ENCODE results near the gene ADAM12.

The ADAM12 gene

DNA sequence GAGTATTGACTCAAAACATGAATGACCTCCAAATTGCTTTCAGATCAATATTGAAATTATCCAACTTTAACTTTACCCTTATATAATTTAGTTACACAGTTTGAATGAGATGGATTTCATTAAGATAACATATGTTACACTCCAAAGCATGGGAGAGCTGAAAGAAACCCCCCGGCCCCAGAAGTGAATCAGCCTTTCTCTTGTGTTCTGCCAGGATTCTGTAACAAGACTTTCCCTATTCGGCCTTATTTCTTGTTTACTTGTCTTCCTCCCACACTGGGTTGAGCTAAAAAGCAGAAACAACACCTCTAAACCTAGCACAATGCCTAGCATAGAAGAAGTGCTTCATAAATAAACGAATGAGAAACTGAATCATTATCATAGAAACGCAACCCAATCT, 224.8 kb downstream of the ADAM12 start:
- Histone ChIP-seq H3K36me3 (no peaks in the 10 kb centered on the region), H3K9me3 (no peaks in the 10 kb centered on the region), H3K27ac (no peak overlapping the region), H3K4me3 (ENCODE audit: low read depth in 1 of 2, low read length in 1 of 2) (no peak overlapping the region), H3K27me3 (no peaks in the 10 kb centered on the region), H3K4me1 (ENCODE audit: control insufficient read depth in 1 of 2, insufficient read depth in 1 of 2, low read depth in 1 of 2, low read length in 1 of 2) (no peaks in the 10 kb centered on the region)
- TF ChIP-seq, protein P1, sequence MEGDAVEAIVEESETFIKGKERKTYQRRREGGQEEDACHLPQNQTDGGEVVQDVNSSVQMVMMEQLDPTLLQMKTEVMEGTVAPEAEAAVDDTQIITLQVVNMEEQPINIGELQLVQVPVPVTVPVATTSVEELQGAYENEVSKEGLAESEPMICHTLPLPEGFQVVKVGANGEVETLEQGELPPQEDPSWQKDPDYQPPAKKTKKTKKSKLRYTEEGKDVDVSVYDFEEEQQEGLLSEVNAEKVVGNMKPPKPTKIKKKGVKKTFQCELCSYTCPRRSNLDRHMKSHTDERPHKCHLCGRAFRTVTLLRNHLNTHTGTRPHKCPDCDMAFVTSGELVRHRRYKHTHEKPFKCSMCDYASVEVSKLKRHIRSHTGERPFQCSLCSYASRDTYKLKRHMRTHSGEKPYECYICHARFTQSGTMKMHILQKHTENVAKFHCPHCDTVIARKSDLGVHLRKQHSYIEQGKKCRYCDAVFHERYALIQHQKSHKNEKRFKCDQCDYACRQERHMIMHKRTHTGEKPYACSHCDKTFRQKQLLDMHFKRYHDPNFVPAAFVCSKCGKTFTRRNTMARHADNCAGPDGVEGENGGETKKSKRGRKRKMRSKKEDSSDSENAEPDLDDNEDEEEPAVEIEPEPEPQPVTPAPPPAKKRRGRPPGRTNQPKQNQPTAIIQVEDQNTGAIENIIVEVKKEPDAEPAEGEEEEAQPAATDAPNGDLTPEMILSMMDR (IDR thresholded peaks at IDR 0.05) = no peak

GRCh38 chr10:126161691-126162090, 226.6 kb downstream of the ADAM12 start:
- no peaks in the 10 kb centered on the region for H3K9me3 ChIP-seq
- H3K27ac ChIP-seq = no peak overlapping the region
- TF ChIP-seq, protein P1 (IDR thresholded peaks at IDR 0.05) = no peak

GRCh38 chr10:126160971-126161630, 227.2 kb downstream of the ADAM12 start:
- H3K4me3 ChIP-seq (ENCODE audit: low read depth in 1 of 2, low read length in 1 of 2) = no peak overlapping the region
- no peaks in the 10 kb centered on the region for H3K36me3 ChIP-seq
- no peaks in the 10 kb centered on the region for H3K9me3 ChIP-seq
- TF ChIP-seq, protein P1 (IDR thresholded peaks at IDR 0.05) = no peak
- H3K27ac ChIP-seq = no peak overlapping the region
- H3K27me3 ChIP-seq = no peaks in the 10 kb centered on the region
- no peaks in the 10 kb centered on the region for H3K4me1 ChIP-seq (ENCODE audit: control insufficient read depth in 1 of 2, insufficient read depth in 1 of 2, low read depth in 1 of 2, low read length in 1 of 2)

More at GRCh38 chr10:126161691-126162090, 226.6 kb downstream of the ADAM12 start:
- no peaks in the 10 kb centered on the region for H3K4me1 ChIP-seq (ENCODE audit: control insufficient read depth in 1 of 2, insufficient read depth in 1 of 2, low read depth in 1 of 2, low read length in 1 of 2)
- no peaks in the 10 kb centered on the region for H3K27me3 ChIP-seq
- no peak overlapping the region for H3K4me3 ChIP-seq (ENCODE audit: low read depth in 1 of 2, low read length in 1 of 2)
- H3K36me3 ChIP-seq = no peaks in the 10 kb centered on the region

DNA sequence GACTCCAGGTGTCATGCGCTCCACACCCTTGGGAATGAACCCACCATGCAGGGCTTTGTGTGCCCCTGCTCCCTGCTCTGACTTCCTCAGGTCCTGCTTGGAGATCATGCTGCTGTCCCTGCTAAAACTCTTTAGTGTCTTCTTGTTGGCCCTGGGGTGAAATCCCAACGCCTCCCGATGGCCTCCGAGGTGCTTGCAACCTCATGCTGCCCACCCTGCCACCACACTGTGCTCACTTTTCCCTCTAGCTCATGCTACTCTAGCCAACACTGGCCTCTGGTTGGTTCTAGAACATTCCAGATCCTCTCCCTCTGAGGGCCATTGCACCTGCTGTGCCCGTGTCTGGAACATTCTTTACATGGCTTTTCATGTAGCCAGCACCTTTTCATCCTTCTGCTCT, 227.7 kb downstream of the ADAM12 start:
- H3K27ac ChIP-seq = no peak overlapping the region
- no peak overlapping the region for H3K4me3 ChIP-seq (ENCODE audit: low read depth in 1 of 2, low read length in 1 of 2)
- no peaks in the 10 kb centered on the region for H3K4me1 ChIP-seq (ENCODE audit: control insufficient read depth in 1 of 2, insufficient read depth in 1 of 2, low read depth in 1 of 2, low read length in 1 of 2)
- no peaks in the 10 kb centered on the region for H3K9me3 ChIP-seq
- TF ChIP-seq, protein P1 (IDR thresholded peaks at IDR 0.05) = no peak
- no peaks in the 10 kb centered on the region for H3K36me3 ChIP-seq
- no peaks in the 10 kb centered on the region for H3K27me3 ChIP-seq

DNA sequence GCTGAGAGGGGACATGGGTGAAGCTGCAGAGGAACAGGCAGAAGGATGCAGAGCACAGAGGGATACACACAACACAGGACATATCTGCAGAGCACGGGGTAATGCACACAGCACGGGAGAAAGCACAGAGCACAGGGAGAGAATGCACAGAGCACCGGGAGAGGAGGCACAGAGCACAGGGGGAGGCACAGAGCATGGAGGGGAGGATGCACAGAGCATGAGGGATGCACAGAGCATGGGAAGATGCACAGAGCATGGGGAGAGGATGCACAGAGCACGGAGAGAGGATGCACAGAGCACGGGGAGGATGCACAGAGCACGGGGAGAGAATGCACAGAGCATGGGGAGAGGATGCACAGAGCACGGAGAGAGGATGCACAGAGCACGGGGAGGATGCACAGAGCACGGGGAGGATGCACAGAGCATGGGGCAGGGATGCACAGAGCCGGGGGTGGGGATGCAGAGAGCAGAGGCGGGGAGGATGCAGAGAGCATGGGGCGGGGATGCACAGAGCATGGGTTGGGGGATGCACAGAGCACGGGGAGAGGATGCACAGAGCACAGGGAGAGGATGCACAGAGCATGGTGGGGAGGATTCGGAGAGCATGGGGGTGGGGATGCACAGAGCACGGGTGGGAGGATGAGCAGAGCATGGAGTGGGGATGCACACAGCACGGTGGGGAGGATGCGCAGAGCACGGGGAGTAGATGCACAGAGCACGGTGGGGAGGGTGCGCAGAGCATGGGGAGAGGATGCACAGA, 230.0 kb downstream of the ADAM12 start:
- Histone ChIP-seq H3K27ac (no peak overlapping the region), H3K9me3 (no peaks in the 10 kb centered on the region), H3K36me3 (no peaks in the 10 kb centered on the region), H3K4me1 (ENCODE audit: control insufficient read depth in 1 of 2, insufficient read depth in 1 of 2, low read depth in 1 of 2, low read length in 1 of 2) (no peaks in the 10 kb centered on the region), H3K27me3 (no peaks in the 10 kb centered on the region), H3K4me3 (ENCODE audit: low read depth in 1 of 2, low read length in 1 of 2) (no peak overlapping the region)
- TF ChIP-seq, protein P1 (IDR thresholded peaks at IDR 0.05) = no peak

All from neutrophil (primary cell).